ENCODE measurements around the gene LCNL1. TPM values are rescaled to one million over a fixed set of nuclear protein-coding genes. Genes with fewer than 3 reads are reported as not detected.

Gene LCNL1
- total RNA-seq, 1 donor from 2014 or later, result not detected

- DNase-seq (ENCODE audit: low read depth in 2 of 2), result no peak
These were observed 23.6 kb upstream of the LCNL1 start for GRCh38 chr9:136958898-136959850.

GRCh38 chr9:136960212-136960937, 22.4 kb upstream of the LCNL1 start:
- DNase-seq (ENCODE audit: low read depth in 2 of 2), result no peak

GRCh38 chr9:136960938-136961275, 21.9 kb upstream of the LCNL1 start:
- DNase-seq (ENCODE audit: low read depth in 2 of 2), result no peak

- no peak for DNase-seq (ENCODE audit: low read depth in 2 of 2)
These were observed 21.3 kb upstream of the LCNL1 start for GRCh38 chr9:136961279-136962065.

GRCh38 chr9:136962163-136962562, 20.6 kb upstream of the LCNL1 start:
- DNase-seq (ENCODE audit: low read depth in 2 of 2), result no peak

- no peak for DNase-seq (ENCODE audit: low read depth in 2 of 2)
These were observed 20.0 kb upstream of the LCNL1 start for GRCh38 chr9:136962701-136963248.

- DNase-seq (ENCODE audit: low read depth in 2 of 2), result no peak
These were observed 19.5 kb upstream of the LCNL1 start for GRCh38 chr9:136963341-136963740.

GRCh38 chr9:136963751-136964150, 19.0 kb upstream of the LCNL1 start:
- no peak for DNase-seq (ENCODE audit: low read depth in 2 of 2)

GRCh38 chr9:136964171-136964689, 18.6 kb upstream of the LCNL1 start:
- DNase-seq (ENCODE audit: low read depth in 2 of 2), result no peak

- no peak for DNase-seq (ENCODE audit: low read depth in 2 of 2)
These were observed 17.9 kb upstream of the LCNL1 start for GRCh38 chr9:136964833-136965422.

- no peak for DNase-seq (ENCODE audit: low read depth in 2 of 2)
These were observed 16.9 kb upstream of the LCNL1 start for GRCh38 chr9:136965771-136966484.

GRCh38 chr9:136968333-136969127, 14.3 kb upstream of the LCNL1 start:
- no peak for DNase-seq (ENCODE audit: low read depth in 2 of 2)

- DNase-seq (ENCODE audit: low read depth in 2 of 2), result no peak
These were observed 13.6 kb upstream of the LCNL1 start for GRCh38 chr9:136969150-136969549.

GRCh38 chr9:136969774-136970173, 13.0 kb upstream of the LCNL1 start:
- no peak for DNase-seq (ENCODE audit: low read depth in 2 of 2)

- no peak for DNase-seq (ENCODE audit: low read depth in 2 of 2)
These were observed 12.4 kb upstream of the LCNL1 start for GRCh38 chr9:136970361-136970760.

GRCh38 chr9:136971746-136972145, 11.0 kb upstream of the LCNL1 start:
- DNase-seq (ENCODE audit: low read depth in 2 of 2), result no peak

GRCh38 chr9:136972335-136972734, 10.5 kb upstream of the LCNL1 start:
- DNase-seq (ENCODE audit: low read depth in 2 of 2), result no peak

- no peak for DNase-seq (ENCODE audit: low read depth in 2 of 2)
These were observed 10.1 kb upstream of the LCNL1 start for GRCh38 chr9:136972743-136973142.
